ENCODE data around the gene TRIM71.
"Not testable (repeated sequence)": the region's sequence is repeated elsewhere in the genome, so short reads cannot be mapped to it uniquely, and the experiment has no call there.

Gene TRIM71

DNA sequence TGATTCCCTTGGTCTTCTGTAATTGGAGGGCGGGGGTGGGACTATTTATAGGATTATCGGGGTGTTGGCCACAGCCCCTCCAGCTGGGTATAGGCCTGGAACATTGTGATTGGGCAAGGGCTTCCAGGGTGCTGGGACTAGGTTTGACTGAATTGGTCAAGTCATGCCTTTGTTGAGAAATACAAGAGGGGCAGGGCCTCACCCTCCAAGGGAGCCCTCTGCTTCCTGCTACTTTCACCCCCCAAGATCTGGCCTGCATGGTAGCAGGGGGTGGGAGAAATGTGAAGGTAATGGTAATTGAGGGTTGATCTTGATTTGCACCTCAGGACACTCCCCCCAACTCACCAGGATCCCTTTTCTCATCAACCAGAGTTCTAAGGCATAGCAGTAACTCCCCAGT lies 25.2 kb downstream of the TRIM71 start:
- no peak for DNase-seq (ENCODE audit: extremely low read depth, low read depth)
- H3K4me3 ChIP-seq (replicated peaks; ENCODE audit: low read depth, low read length), result no peak overlapping the region
- TF ChIP-seq, protein P1, sequence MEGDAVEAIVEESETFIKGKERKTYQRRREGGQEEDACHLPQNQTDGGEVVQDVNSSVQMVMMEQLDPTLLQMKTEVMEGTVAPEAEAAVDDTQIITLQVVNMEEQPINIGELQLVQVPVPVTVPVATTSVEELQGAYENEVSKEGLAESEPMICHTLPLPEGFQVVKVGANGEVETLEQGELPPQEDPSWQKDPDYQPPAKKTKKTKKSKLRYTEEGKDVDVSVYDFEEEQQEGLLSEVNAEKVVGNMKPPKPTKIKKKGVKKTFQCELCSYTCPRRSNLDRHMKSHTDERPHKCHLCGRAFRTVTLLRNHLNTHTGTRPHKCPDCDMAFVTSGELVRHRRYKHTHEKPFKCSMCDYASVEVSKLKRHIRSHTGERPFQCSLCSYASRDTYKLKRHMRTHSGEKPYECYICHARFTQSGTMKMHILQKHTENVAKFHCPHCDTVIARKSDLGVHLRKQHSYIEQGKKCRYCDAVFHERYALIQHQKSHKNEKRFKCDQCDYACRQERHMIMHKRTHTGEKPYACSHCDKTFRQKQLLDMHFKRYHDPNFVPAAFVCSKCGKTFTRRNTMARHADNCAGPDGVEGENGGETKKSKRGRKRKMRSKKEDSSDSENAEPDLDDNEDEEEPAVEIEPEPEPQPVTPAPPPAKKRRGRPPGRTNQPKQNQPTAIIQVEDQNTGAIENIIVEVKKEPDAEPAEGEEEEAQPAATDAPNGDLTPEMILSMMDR (IDR thresholded peaks at IDR 0.05; ENCODE audit: low read depth, low read length, missing control alignments), result no peak

DNA sequence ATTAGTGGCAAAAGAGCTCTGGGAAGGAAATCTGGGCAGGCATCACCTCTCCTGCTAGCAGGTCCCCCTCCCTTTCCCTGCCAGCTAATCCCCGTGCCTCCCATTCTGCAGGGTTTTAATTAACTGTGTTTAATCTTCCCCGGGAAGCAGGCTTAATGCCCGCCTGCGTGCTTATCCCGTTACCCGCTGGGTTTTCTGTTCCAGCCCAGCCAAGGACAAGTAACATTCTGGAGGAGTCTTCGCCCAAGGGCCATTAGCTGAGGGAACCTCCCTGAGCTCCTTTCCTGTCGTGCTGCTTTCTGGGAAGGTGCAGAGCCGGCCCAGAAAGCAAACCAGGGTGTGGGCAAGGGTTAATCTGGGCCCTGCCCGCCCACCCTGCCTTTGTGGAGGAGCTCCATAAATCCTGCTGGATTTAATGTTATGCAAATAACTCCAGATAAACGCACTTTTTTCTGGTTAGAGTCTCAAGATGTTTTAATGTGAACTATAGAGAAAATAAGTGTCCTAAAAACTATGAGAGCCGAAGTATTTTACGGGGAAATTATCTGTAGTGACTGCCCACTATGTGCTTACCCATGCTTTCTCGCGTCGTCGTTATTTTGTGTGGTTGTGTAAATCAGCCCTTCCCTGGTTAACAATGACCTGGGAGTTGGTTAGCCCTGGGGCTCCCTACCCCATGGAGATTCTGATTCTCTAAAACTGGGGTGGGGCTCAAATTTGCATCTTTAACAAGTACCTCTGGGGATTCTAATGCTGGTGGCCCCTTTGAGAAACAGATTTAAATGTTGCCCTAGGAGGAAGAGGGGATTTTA lies 25.9 kb downstream of the TRIM71 start:
- TF ChIP-seq, protein P1 (IDR thresholded peaks at IDR 0.05; ENCODE audit: low read depth, low read length, missing control alignments), result no peak
- no peak overlapping the region for H3K4me3 ChIP-seq (replicated peaks; ENCODE audit: low read depth, low read length)
- no peak for DNase-seq (ENCODE audit: extremely low read depth, low read depth)

DNA sequence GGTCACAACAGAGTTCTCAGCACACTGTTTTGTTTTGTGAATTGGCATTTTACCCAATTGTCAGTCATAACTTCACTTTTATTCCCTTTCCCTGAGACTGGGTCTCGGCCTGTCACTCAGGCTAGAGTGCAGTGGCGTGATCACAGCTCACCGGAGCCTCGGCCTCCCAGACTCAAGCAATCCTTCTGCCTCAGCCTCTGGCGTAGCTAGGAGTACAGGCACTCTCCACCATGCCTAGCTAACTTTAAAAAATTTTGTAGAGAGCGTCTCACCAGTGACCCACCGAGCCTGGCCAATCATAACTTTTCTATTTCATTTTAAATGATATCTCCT lies 26.5 kb downstream of the TRIM71 start:
- DNase-seq (ENCODE audit: extremely low read depth, low read depth), result no peak
- TF ChIP-seq, protein P1 (IDR thresholded peaks at IDR 0.05; ENCODE audit: low read depth, low read length, missing control alignments), result no peak
- no peak overlapping the region for H3K4me3 ChIP-seq (replicated peaks; ENCODE audit: low read depth, low read length)

DNA sequence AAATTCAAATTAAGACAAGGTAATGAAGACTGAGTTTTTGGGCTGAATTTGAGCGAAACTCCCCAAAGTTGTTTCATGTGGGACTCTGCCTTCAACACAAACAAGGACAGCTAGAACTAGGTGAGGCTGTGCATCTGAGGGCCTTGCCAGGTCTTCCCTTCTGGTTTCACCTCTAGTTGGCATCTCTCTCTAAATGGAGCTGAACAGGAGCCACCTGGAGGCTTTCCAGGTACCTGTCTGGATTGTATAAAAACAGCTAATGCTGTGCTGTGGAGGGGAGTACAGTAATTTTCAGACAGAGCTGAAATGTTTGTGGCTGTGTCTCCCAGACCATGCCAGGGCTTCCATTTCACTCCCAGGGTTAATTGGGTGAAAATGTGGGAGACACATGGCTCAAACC lies 27.1 kb downstream of the TRIM71 start:
- DNase-seq (ENCODE audit: extremely low read depth, low read depth), result no peak
- H3K4me3 ChIP-seq (replicated peaks; ENCODE audit: low read depth, low read length), result no peak overlapping the region

DNA sequence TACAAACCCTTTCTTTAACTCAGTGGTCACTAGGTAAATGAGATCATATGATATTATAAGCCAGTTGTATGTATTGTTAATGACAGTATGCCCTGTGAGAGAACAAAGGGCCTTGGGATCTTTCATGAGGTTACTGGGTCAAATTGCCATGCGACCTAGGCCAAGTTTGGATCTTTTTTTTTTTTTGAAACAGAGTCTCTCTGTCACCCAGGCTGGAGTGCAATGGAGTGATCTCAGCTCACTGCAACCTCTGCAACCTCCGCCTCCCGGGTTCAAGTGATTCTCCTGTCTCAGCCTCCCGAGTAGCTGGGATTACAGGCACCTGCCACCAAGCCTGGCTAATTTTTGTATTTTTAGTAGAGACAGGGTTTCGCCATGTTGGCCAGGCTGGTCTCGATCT lies 27.7 kb downstream of the TRIM71 start:
- not testable (repeated sequence) for DNase-seq (ENCODE audit: extremely low read depth, low read depth); H3K4me3 ChIP-seq (replicated peaks; ENCODE audit: low read depth, low read length)

More for the DNA sequence above, 27.1 kb downstream of the TRIM71 start:
- TF ChIP-seq, protein P1 (IDR thresholded peaks at IDR 0.05; ENCODE audit: low read depth, low read length, missing control alignments), result no peak

GRCh38 chr3:32847045-32847444 lies 29.2 kb downstream of the TRIM71 start:
- H3K4me3 ChIP-seq (replicated peaks; ENCODE audit: low read depth, low read length); DNase-seq (ENCODE audit: extremely low read depth, low read depth): not testable (repeated sequence)

DNA sequence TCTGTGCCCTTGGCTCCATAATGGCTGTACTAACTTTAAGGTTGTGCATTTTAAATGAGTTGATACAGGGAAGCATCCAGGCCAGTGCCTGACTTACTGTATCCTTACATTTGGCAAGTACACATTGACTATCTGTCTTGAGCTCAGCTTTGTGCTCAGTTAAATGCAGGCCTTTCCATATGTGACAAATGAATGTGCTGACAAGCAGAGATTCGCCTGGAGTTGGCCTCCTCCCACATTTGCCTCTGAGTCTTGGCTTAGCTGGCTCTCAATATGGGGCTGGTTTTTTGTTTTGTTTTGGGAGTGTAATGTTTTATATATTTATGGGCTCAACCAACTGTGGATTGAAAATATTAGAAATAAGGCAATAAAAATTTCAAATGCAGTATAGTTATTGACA lies 29.7 kb downstream of the TRIM71 start:
- TF ChIP-seq, protein P1 (IDR thresholded peaks at IDR 0.05; ENCODE audit: low read depth, low read length, missing control alignments), result no peak
- H3K4me3 ChIP-seq (replicated peaks; ENCODE audit: low read depth, low read length), result no peak overlapping the region
- DNase-seq (ENCODE audit: extremely low read depth, low read depth), result no peak

GRCh38 chr3:32848215-32848614 lies 30.4 kb downstream of the TRIM71 start:
- no peak for DNase-seq (ENCODE audit: extremely low read depth, low read depth)
- H3K4me3 ChIP-seq (replicated peaks; ENCODE audit: low read depth, low read length), result no peak overlapping the region
- TF ChIP-seq, protein P1 (IDR thresholded peaks at IDR 0.05; ENCODE audit: low read depth, low read length, missing control alignments), result no peak
